Fibroblast of lung (primary cell): ENCODE measurements around the gene WSCD1. TPM values are rescaled to one million over a fixed set of nuclear protein-coding genes. Genes with fewer than 3 reads are reported as not detected.
A peak's percentile ranks its signal among the peaks of the same experiment; 100 is the strongest.

Experiments
- DNase-seq, 2 donors: peaks; one replicate each; pipeline versions ENCODE4 v3.0.0 to v3.0.0-alpha.2; 2010; ENCODE audit warnings: low read depth in 2 of 2
- H2AFZ ChIP-seq: 2 replicates; pipeline ENCODE4 v1.5.1; 2012; ENCODE audit warnings: low read length, control low read depth, inconsistent platforms
- H3K27ac ChIP-seq: 2 replicates; pipeline ENCODE4 v1.5.1; 2011; ENCODE audit warnings: low read length, control low read depth; ENCODE audit not compliant: insufficient read depth
- H3K27me3 ChIP-seq: 2 replicates; pipeline ENCODE4 v1.5.1; 2011; ENCODE audit warnings: mild to moderate bottlenecking, low read length; ENCODE audit not compliant: control insufficient read depth, insufficient read depth
- H3K36me3 ChIP-seq: 2 replicates; pipeline ENCODE4 v1.5.1; 2011; ENCODE audit warnings: low read length; ENCODE audit not compliant: control insufficient read depth, insufficient read depth
- H3K4me1 ChIP-seq: 2 replicates; pipeline ENCODE4 v1.5.1; 2011; ENCODE audit warnings: low read length; ENCODE audit not compliant: control insufficient read depth, insufficient read depth; ENCODE audit errors: extremely low read depth
- H3K4me2 ChIP-seq: 2 replicates; pipeline ENCODE4 v1.5.1; 2011; ENCODE audit warnings: low read length, control low read depth; ENCODE audit not compliant: insufficient read depth; ENCODE audit errors: extremely low read depth
- H3K4me3 ChIP-seq, 4 experiments: fragments of 200-600 bp in 1 of 4; sonication (generic) in 1 of 4; replicated peaks in 1 of 4; 2 replicates each; pipeline ENCODE4 v1.5.1; 2011 to 2016; ENCODE audit warnings: low read length in 4 of 4, low read depth in 3 of 4, mild to moderate bottlenecking in 3 of 4, control low read depth in 2 of 4, inconsistent platforms in 1 of 4, mixed read lengths in 1 of 4; ENCODE audit not compliant: insufficient read depth in 1 of 4; ENCODE audit errors: control extremely low read depth in 1 of 4
- H3K79me2 ChIP-seq: 2 replicates; pipeline ENCODE4 v1.5.1; 2012; ENCODE audit warnings: mild to moderate bottlenecking, low read length, inconsistent platforms; ENCODE audit not compliant: control insufficient read depth, insufficient read depth
- H3K9ac ChIP-seq: 2 replicates; pipeline ENCODE4 v1.5.1; 2011; ENCODE audit warnings: mild to moderate bottlenecking, low read length, control low read depth; ENCODE audit not compliant: insufficient read depth
- H3K9me3 ChIP-seq: 2 replicates; pipeline ENCODE4 v1.5.1; 2012; ENCODE audit warnings: low read depth, low read length; ENCODE audit not compliant: control insufficient read depth, insufficient read depth
- H4K20me1 ChIP-seq: 2 replicates; pipeline ENCODE4 v1.5.1; 2011; ENCODE audit warnings: low read length; ENCODE audit not compliant: control insufficient read depth, insufficient read depth; ENCODE audit errors: extremely low read depth
- CTCF ChIP-seq, 2 donors: IDR thresholded peaks in 1 of 2; conservative IDR thresholded peaks in 1 of 2; 1 replicate in 1 of 2; 2 replicates in 1 of 2; pipeline ENCODE4 v1.5.1; 2011 to 2012; ENCODE audit warnings: low read length in 2 of 2, control low read depth in 1 of 2, inconsistent platforms in 1 of 2, low read depth in 1 of 2, mild to moderate bottlenecking in 1 of 2
- EZH2 ChIP-seq: IDR thresholded peaks from 2 replicates; pipeline ENCODE4 v1.5.1; 2012; ENCODE audit warnings: low read length, control low read depth, mild to moderate bottlenecking; ENCODE audit errors: missing control alignments
- polyA plus RNA-seq, 2 donors: library from polyadenylated mRNA; depleted of rRNA in 1 of 2; stranded (reverse) in 1 of 2; unstranded in 1 of 2; fragments of >200 nt; gene quantifications; 2 replicates each; pipeline ENCODE4 v1.2.1, GENCODE V29; 2011 to 2012; ENCODE audit warnings: missing spikeins in 1 of 2
- total RNA-seq: library from RNA; depleted of rRNA; stranded (reverse); fragments of >200 nt; gene quantifications from 2 replicates; pipeline ENCODE4 v1.2.1, GENCODE V29; 2014

Gene WSCD1
- total and polyA plus RNA-seq, 2 donors (not counting 1 experiment from before 2014, with no cell fraction given) = 0.56 to 0.83 TPM

- H3K4me3 ChIP-seq = no peak overlapping the region
- no peak overlapping the region for H3K9ac ChIP-seq
- no peak overlapping the region for H3K4me2 ChIP-seq
- H3K27ac ChIP-seq = no peak overlapping the region
- H4K20me1 ChIP-seq = no peaks in the 10 kb centered on the region
- no peaks in the 10 kb centered on the region for H3K4me1 ChIP-seq
- no peak overlapping the region for H2AFZ ChIP-seq
- DNase-seq = peak in 1 of 2 donors; percentile 14
- H3K9me3 ChIP-seq = no peaks in the 10 kb centered on the region
- no peaks in the 10 kb centered on the region for H3K79me2 ChIP-seq
- no peaks in the 10 kb centered on the region for H3K36me3 ChIP-seq
- TF ChIP-seq EZH2 (no peak), CTCF (conservative IDR thresholded peaks at IDR 0.05 in 1 of 2, IDR thresholded peaks at IDR 0.05 in 1 of 2; ENCODE audit: low read depth in 1 of 2, low read length in 2 of 2) (no peak)
- H3K27me3 ChIP-seq = no peaks in the 10 kb centered on the region
Observed at GRCh38 chr17:6084311-6085161, 14.4 kb downstream of the WSCD1 start.

DNA sequence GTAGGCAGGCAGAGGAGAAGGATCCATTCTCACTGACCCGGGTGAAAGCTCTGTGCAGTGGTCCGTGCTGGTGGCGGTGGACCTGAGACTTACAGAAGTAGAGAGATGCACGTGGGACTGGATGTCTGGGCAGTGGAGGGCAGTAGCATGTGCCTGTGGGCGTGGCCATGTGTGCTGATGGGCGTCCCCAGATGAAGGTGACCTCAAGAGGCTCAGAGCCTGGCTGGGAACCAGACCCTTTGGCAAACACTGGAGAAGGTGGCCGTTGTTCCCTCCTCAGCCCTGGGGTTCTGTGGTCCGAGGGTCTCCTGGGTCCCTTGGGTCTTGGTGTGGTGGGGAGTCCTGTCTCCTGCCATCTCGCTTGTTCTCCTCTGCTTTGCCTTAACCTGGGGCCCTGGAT, 15.6 kb downstream of the WSCD1 start:
- Histone ChIP-seq H3K27ac (no peak overlapping the region), H4K20me1 (no peaks in the 10 kb centered on the region), H3K9me3 (no peaks in the 10 kb centered on the region), H3K4me3 (no peak overlapping the region), H3K27me3 (no peaks in the 10 kb centered on the region), H3K4me2 (no peak overlapping the region), H3K4me1 (no peaks in the 10 kb centered on the region), H2AFZ (no peak overlapping the region), H3K9ac (no peak overlapping the region), H3K36me3 (no peaks in the 10 kb centered on the region), H3K79me2 (no peaks in the 10 kb centered on the region)
- no peak for DNase-seq
- no peak for TF ChIP-seq CTCF (conservative IDR thresholded peaks at IDR 0.05 in 1 of 2, IDR thresholded peaks at IDR 0.05 in 1 of 2; ENCODE audit: low read depth in 1 of 2, low read length in 2 of 2)
- no peak for TF ChIP-seq EZH2

GRCh38 chr17:6086603-6087400, 16.6 kb downstream of the WSCD1 start:
- Histone ChIP-seq H4K20me1 (no peaks in the 10 kb centered on the region), H3K9ac (no peak overlapping the region), H3K27ac (no peak overlapping the region), H3K79me2 (no peaks in the 10 kb centered on the region), H3K27me3 (no peaks in the 10 kb centered on the region), H2AFZ (no peak overlapping the region), H3K36me3 (no peaks in the 10 kb centered on the region), H3K9me3 (no peaks in the 10 kb centered on the region), H3K4me3 (no peak overlapping the region), H3K4me1 (no peaks in the 10 kb centered on the region), H3K4me2 (no peak overlapping the region)
- no peak for TF ChIP-seq EZH2
- no peak for DNase-seq
